HG02973 (cell line): ENCODE data around the gene CABP2.
"Not testable (repeated sequence)": the region's sequence is repeated elsewhere in the genome, so short reads cannot be mapped to it uniquely, and the experiment has no call there.

ENCODE experiments used
- ATAC-seq: cut with Tn5 transposase; IDR thresholded peaks from one replicate; pipeline ENCODE4 v1.9.1; 2021; ENCODE audit warnings: moderate library complexity; ENCODE audit not compliant: unreplicated experiment

The CABP2 gene

GRCh38 chr11:67495234-67496005 is 27.8 kb downstream of the CABP2 start:
- no peak for ATAC-seq

- ATAC-seq = no peak
Observed at GRCh38 chr11:67494371-67495233, 28.6 kb downstream of the CABP2 start.

DNA sequence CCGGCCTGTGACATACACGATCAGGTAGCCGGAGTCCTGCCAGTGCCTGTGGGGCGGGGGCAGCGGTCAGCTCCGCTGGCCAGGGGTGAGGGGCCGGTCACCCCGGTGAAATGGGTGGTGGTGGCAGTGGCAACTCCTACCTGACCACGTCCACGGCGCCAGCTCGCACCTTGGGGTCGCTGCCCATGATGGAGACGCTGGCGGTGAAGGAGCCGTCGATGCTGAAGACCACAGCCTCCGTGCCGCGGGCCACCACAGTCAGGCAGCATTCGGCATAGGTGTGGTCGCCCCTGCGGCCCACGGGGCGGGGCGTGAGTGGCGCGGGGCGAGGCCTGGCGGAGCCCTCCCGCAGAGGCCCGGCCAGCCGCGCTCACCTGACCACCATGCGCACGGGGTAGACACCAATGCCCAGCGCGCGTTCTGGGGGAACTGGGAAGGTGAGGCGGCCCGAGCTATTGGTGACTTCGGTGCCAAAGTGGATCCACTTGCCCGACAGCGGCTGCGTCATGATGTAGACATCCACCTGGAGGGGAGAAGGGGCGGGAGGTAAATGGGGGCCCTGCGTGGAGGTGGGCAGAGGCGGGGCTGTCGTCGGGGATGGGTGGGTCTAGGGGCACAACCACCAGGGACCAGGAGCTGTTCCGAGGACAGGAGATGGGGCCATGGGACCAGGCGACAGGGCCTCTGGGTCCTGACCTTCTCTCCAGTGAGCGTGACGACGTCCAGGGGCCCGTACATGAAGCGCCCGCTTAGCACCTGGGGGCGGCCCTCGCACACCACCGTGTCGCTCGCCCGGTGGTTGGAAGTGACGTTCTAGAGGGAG is 29.5 kb downstream of the CABP2 start:
- ATAC-seq = no peak

- ATAC-seq = no peak
Observed at GRCh38 chr11:67492801-67493547, 30.3 kb downstream of the CABP2 start.

- no peak for ATAC-seq
Observed at GRCh38 chr11:67492069-67492727, 31.0 kb downstream of the CABP2 start.

GRCh38 chr11:67491276-67492068 is 31.8 kb downstream of the CABP2 start:
- no peak for ATAC-seq

- ATAC-seq = no peak
Observed at GRCh38 chr11:67490727-67491065, 32.5 kb downstream of the CABP2 start.

GRCh38 chr11:67489885-67490726 is 33.1 kb downstream of the CABP2 start:
- ATAC-seq = no peak

DNA sequence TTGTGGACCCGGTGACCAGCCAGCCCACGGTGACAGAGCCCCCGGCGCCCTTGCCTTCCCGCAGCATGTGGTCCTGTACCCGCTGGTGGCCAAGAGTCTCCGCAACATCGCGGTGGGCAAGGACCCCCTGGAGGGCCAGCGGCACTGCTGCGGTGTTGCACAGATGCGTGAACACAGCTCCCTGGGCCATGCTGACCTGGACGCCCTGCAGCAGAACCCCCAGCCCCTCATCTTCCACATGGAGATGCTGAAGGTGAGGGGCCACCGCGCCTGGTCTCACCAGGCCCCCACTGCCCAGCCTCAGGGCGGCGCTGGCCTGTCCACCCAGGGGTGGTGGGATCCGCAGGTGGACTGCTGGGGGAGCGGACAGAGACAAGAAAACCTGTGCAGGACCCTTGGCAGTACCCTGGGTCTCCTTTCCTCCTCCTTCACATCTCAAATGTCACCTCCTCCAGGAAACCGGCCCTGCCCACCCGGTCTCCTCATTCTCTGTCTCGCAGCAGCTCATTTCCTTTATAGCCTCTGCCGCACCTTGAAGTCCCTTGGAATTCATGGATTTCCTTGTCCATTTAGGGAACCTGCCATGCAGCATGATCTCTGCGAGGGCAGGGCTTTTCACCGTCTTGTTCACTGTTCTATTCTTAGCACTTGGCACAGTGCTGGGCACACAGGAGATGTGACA is 33.9 kb downstream of the CABP2 start:
- ATAC-seq = no peak

DNA sequence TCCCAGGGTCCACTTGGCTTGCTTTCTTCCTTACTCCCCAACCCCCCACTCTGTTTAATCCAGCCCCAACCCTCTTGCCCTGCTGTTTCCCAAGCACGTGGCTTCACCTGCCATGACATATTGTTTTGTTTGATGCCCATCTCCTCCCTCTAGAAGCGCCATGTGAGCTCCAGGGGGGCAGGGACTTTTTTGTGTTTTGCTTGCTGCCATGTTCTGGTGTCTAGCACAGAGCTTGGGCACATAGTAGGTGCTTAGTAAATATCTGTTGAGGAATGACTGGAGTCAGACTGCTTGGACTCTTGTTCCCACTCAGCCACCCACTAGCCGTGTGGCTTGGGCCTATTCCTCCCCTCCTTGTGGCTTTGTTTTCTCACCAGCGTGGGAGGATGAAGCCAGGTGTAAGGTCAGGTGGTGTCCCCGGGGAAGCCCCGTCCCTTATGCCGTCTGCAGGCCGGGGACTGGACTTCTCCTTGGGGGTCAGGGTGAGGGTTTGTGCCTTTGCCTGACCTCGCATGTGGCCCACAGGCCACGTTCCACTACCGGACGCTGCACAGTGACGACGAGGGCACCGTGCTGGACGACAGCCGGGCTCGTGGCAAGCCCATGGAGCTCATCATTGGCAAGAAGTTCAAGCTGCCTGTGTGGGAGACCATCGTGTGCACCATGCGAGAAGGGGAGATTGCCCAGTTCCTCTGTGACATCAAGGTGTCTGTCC is 36.6 kb downstream of the CABP2 start:
- ATAC-seq = peak; percentile 18

- not testable (repeated sequence) for ATAC-seq
Observed at GRCh38 chr11:67485873-67486361, 37.3 kb downstream of the CABP2 start.

DNA sequence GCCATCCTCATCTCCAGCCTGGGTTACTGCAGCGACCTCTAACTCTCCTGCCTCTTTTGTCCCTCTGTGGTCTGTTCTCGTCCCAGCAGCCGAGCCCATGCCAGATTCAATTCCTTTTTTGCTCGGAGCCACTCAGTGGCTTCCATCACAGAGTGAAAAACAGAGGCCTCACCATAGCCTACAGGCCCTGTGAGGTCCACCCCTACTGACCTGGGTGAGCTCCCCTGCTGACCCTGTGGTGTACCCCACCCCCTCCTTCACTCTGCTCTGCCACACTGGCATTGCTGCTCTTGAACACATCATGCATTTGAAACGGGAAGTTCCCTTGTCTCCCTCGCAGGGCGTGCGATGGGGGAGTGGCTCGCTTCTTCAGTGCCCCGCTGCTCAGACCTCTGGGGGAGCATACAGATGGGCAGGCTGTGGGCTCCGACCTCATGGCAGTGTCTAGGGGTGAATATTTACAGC is 38.4 kb downstream of the CABP2 start:
- ATAC-seq = no peak

GRCh38 chr11:67483831-67484665 is 39.2 kb downstream of the CABP2 start:
- no peak for ATAC-seq

- peak; percentile 59 for ATAC-seq
Observed at GRCh38 chr11:67482827-67483798, 40.1 kb downstream of the CABP2 start, which contains the start of gene AIP. TSS of gene AIP (plus strand) at chr11:67483026. CDS start at chr11:67483159, 133 bp downstream.
